ENCODE results near the gene PPP1R15A. TPM values are rescaled to one million over a fixed set of nuclear protein-coding genes. Genes with fewer than 3 reads are reported as not detected.

PPP1R15A gene
- total RNA-seq, 4 donors from 2014 or later = 19.3 to 41.6 (median 33.3) TPM

DNA sequence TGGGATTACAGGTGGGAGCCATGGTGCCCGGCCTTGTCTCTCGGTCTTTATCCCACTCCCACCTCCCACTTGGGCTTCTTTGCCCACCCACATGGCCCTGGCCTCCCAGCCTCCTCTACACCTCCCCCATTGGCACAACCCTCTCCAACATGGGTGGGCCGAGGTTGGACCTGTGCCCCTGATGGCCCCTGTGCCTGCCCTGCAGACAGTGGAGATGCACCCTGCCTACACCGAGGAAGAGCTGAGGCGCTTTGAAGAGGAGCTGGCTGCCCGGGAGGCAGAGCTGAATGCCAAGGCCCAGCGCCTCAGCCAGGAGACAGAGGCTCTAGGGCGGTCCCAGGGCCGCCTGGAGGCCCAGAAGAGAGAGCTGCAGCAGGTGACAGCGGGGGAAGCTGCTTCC, 48.7 kb downstream of the PPP1R15A start:
- no peak overlapping the region for H3K4me3 ChIP-seq
- TF ChIP-seq, protein P1, sequence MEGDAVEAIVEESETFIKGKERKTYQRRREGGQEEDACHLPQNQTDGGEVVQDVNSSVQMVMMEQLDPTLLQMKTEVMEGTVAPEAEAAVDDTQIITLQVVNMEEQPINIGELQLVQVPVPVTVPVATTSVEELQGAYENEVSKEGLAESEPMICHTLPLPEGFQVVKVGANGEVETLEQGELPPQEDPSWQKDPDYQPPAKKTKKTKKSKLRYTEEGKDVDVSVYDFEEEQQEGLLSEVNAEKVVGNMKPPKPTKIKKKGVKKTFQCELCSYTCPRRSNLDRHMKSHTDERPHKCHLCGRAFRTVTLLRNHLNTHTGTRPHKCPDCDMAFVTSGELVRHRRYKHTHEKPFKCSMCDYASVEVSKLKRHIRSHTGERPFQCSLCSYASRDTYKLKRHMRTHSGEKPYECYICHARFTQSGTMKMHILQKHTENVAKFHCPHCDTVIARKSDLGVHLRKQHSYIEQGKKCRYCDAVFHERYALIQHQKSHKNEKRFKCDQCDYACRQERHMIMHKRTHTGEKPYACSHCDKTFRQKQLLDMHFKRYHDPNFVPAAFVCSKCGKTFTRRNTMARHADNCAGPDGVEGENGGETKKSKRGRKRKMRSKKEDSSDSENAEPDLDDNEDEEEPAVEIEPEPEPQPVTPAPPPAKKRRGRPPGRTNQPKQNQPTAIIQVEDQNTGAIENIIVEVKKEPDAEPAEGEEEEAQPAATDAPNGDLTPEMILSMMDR (IDR thresholded peaks at IDR 0.05) = no peak
- no peak for TF ChIP-seq POLR2A (IDR thresholded peaks at IDR 0.05)
- peaks cover 17 to 80% (median 29%) of the 10 kb centered on the region in 3 donors for H3K36me3 ChIP-seq
- DNase-seq = no peak
- H3K27me3 ChIP-seq = no peaks in the 10 kb centered on the region
- WGBS, 2 donors = 50% methylated on average over 2 of the region's 10 CpGs; no CpG with 5 or more reads in 1 of the 2 donors
- no peak overlapping the region for H3K27ac ChIP-seq
- peaks cover 0 to 5% (median 0%) of the 10 kb centered on the region in 3 donors for H3K4me1 ChIP-seq
- H3K9me3 ChIP-seq = no peaks in the 10 kb centered on the region
- intact Hi-C loops (cut with DNase I) = no loop called here

DNA sequence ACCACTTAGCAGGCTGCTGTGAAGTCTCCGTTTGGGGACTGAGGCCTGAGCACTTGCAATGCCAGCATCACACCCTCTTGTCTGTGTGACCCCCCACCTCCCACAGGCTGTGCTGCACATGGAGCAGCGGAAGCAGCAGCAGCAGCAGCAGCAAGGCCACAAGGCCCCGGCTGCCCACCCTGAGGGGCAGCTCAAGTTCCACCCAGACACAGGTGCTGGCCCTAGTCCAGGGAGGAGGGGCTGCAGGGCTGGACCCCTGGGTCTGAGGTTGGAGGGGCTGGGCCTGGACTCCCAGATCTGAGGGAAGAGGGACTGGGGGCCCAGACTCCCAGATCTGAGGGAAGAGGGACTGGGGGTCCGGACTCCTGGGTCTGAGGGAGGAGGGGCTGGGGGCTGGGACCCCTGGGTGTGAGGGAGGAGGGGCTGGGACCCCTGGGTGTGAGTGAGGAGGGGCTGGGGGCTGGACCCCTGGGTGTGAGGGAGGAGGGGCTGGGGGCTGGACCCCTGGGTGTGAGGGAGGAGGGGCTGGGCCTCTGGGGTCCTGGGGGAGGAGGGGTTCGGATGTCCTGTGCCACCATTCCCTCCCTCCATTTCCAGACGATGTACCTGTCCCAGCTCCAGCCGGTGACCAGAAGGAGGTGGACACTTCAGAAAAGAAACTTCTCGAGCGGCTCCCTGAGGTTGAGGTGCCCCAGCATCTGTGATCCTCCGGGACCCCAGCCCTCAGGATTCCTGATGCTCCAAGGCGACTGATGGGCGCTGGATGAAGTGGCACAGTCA, 49.7 kb downstream of the PPP1R15A start:
- no peak for DNase-seq
- WGBS, 2 donors = 78 to 97% methylated on average over 3 to 7 of the region's 12 CpGs
- intact Hi-C loops (cut with DNase I) = no loop called here

DNA sequence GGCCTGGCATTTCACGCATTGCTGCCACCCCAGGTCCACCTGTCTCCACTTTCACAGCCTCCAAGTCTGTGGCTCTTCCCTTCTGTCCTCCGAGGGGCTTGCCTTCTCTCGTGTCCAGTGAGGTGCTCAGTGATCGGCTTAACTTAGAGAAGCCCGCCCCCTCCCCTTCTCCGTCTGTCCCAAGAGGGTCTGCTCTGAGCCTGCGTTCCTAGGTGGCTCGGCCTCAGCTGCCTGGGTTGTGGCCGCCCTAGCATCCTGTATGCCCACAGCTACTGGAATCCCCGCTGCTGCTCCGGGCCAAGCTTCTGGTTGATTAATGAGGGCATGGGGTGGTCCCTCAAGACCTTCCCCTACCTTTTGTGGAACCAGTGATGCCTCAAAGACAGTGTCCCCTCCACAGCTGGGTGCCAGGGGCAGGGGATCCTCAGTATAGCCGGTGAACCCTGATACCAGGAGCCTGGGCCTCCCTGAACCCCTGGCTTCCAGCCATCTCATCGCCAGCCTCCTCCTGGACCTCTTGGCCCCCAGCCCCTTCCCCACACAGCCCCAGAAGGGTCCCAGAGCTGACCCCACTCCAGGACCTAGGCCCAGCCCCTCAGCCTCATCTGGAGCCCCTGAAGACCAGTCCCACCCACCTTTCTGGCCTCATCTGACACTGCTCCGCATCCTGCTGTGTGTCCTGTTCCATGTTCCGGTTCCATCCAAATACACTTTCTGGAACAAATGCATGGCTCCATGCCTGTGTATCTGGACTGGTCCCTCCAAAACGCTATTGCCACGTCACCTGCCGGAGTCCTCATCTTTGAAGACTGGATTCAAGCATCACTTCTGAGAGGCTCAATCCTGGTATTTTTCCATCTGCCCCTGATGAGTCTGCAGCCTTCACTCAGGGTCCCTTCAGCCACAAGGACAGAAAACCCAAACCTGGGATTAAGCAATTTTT, 50.6 kb downstream of the PPP1R15A start:
- intact Hi-C loops (cut with DNase I) = no loop called here
- TF ChIP-seq, protein P1 (IDR thresholded peaks at IDR 0.05) = no peak
- TF ChIP-seq POLR2A (IDR thresholded peaks at IDR 0.05) = no peak
- no peak for DNase-seq
- WGBS, 2 donors = 89 to 90% methylated on average over 10 to 14 of the region's 18 CpGs
- H3K27me3 ChIP-seq = no peaks in the 10 kb centered on the region
- no peak overlapping the region for H3K4me3 ChIP-seq
- H3K4me1 ChIP-seq = peaks cover 3 to 24% (median 14%) of the 10 kb centered on the region in 3 donors
- no peaks in the 10 kb centered on the region for H3K9me3 ChIP-seq
- H3K36me3 ChIP-seq = peaks cover 10 to 62% (median 29%) of the 10 kb centered on the region in 3 donors
- no peak overlapping the region for H3K27ac ChIP-seq

More for the DNA sequence above, 49.7 kb downstream of the PPP1R15A start:
- peaks cover 3 to 15% (median 5%) of the 10 kb centered on the region in 3 donors for H3K4me1 ChIP-seq
- no peak overlapping the region for H3K4me3 ChIP-seq
- peaks cover 10 to 71% (median 29%) of the 10 kb centered on the region in 3 donors for H3K36me3 ChIP-seq
- no peaks in the 10 kb centered on the region for H3K9me3 ChIP-seq
- H3K27ac ChIP-seq = no peak overlapping the region
- no peaks in the 10 kb centered on the region for H3K27me3 ChIP-seq
- no peak for TF ChIP-seq POLR2A (IDR thresholded peaks at IDR 0.05)

DNA sequence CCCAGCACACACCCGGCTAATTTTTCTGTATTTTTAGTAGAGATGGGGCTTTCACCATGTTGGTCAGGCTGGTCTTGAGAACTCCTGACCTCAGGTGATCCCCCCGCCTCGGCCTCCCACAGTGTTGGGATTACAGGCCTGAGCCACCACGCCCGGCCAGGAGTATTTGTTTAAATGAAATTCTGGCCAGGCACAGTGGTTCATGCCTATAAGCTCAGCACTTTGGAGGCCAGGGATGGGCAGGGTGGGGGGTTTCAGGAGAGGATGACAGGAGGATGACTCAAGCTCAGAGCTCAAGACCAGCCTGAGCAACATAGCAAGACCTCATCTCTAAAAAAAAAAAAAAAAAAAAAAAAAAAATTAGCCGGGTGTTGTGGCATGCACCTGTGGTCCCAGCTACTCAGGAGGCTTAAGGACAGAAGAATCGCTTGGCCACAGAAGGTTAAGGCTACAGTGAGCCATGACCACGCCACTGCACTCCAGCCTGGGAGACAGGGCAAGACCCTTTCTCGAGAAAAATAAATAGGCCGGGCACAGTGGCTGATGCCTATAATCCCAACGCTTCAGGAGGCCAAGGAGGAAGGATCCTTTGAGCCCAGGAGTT, 53.1 kb downstream of the PPP1R15A start:
- H3K9me3 ChIP-seq = no peaks in the 10 kb centered on the region
- no peaks in the 10 kb centered on the region for H3K27me3 ChIP-seq
- H3K4me1 ChIP-seq = peaks cover 3 to 32% (median 17%) of the 10 kb centered on the region in 3 donors
- 58 to 68% methylated on average over 5 to 8 of the region's 11 CpGs for WGBS, 2 donors
- no peak overlapping the region for H3K4me3 ChIP-seq
- no peak for TF ChIP-seq POLR2A (IDR thresholded peaks at IDR 0.05)
- TF ChIP-seq, protein P1 (IDR thresholded peaks at IDR 0.05) = no peak
- peak overlapping the region; percentile 44 to 87 (median 80) for H3K27ac ChIP-seq
- peaks cover 7 to 36% (median 18%) of the 10 kb centered on the region in 3 donors for H3K36me3 ChIP-seq
- DNase-seq = no peak
- intact Hi-C loops (cut with DNase I) = no loop called here

Other genes starting within 250 kb of the PPP1R15A start
- gene DBP, start 235.0 kb upstream of the PPP1R15A start, total RNA-seq = 10 to 100 TPM in 3 of 4 donors, 1 to 10 TPM in 1; 4.2 to 16.2 (median 11.7) TPM
- 1 to 10 TPM; 1.4 to 6.9 (median 5.2) TPM for gene CA11, start 226.2 kb upstream of the PPP1R15A start, total RNA-seq
- under 1 TPM in 1 of 4 donors, not detected in 3; 0.57 TPM for gene NTN5, start 199.4 kb upstream of the PPP1R15A start, total RNA-seq
- gene FUT2, start 176.4 kb upstream of the PPP1R15A start, total RNA-seq = 100 to 1,000 TPM in 1 of 4 donors, 10 to 100 TPM in 3; 12.2 to 125 (median 38.5) TPM
- 1 to 10 TPM in 1 of 4 donors, under 1 TPM in 1, not detected in 2; 0.57 to 2.0 TPM for gene MAMSTR, start 152.7 kb upstream of the PPP1R15A start, total RNA-seq
- 1 to 10 TPM; 4.0 to 9.6 (median 6.5) TPM for gene RASIP1, start 131.8 kb upstream of the PPP1R15A start, total RNA-seq
- gene IZUMO1, start 125.5 kb upstream of the PPP1R15A start, total RNA-seq = 10 to 100 TPM in 1 of 4 donors, 1 to 10 TPM in 2, not detected in 1; 2.3 to 56.0 (median 5.0) TPM
- 1 to 10 TPM; 3.4 to 6.3 (median 4.8) TPM for gene FUT1, start 119.8 kb upstream of the PPP1R15A start, total RNA-seq
- gene FGF21, start 116.9 kb upstream of the PPP1R15A start, total RNA-seq = not detected
- gene BCAT2, start 61.4 kb upstream of the PPP1R15A start, total RNA-seq = 10 to 100 TPM; 22.8 to 61.0 (median 42.2) TPM
- gene HSD17B14, start 35.9 kb upstream of the PPP1R15A start, total RNA-seq = 1 to 10 TPM in 2 of 4 donors, under 1 TPM in 1, not detected in 1; 0.83 to 9.0 (median 4.8) TPM
- gene PLEKHA4, start 3.8 kb upstream of the PPP1R15A start, total RNA-seq = 1 to 10 TPM; 2.8 to 9.0 (median 5.6) TPM
- gene TULP2, start 26.3 kb downstream of the PPP1R15A start, total RNA-seq = not detected
- 100 to 1,000 TPM in 3 of 4 donors, 10 to 100 TPM in 1; 93.5 to 186 (median 157) TPM for gene NUCB1, start 27.9 kb downstream of the PPP1R15A start, total RNA-seq
- 1 to 10 TPM in 1 of 4 donors, under 1 TPM in 1, not detected in 2; 0.95 to 2.9 TPM for gene DHDH, start 61.3 kb downstream of the PPP1R15A start, total RNA-seq
- gene BAX, start 82.5 kb downstream of the PPP1R15A start, total RNA-seq = 10 to 100 TPM; 38.9 to 42.8 (median 42.4) TPM
- 1,000 to 10,000 TPM in 3 of 4 donors, 100 to 1,000 TPM in 1; 556 to 2,127 (median 1,494) TPM for gene FTL, start 92.9 kb downstream of the PPP1R15A start, total RNA-seq
- gene GYS1, start 120.9 kb downstream of the PPP1R15A start, total RNA-seq = 10 to 100 TPM; 30.6 to 47.6 (median 39.5) TPM
- 100 to 1,000 TPM; 102 to 140 (median 119) TPM for gene RUVBL2, start 121.5 kb downstream of the PPP1R15A start, total RNA-seq
- gene LHB, start 144.7 kb downstream of the PPP1R15A start, total RNA-seq = not detected
- not detected for gene CGB3, start 151.9 kb downstream of the PPP1R15A start, total RNA-seq
- not detected for gene CGB2, start 159.5 kb downstream of the PPP1R15A start, total RNA-seq
- not detected for gene CGB1, start 164.5 kb downstream of the PPP1R15A start, total RNA-seq
- gene CGB5, start 171.4 kb downstream of the PPP1R15A start, total RNA-seq = 1 to 10 TPM in 1 of 4 donors, not detected in 3; 2.4 TPM
- not detected for gene CGB8, start 176.7 kb downstream of the PPP1R15A start, total RNA-seq
- gene CGB7, start 185.3 kb downstream of the PPP1R15A start, total RNA-seq = 1 to 10 TPM in 2 of 4 donors, under 1 TPM in 1, not detected in 1; 0.22 to 4.4 (median 1.7) TPM
- 1 to 10 TPM; 1.2 to 5.3 (median 2.0) TPM for gene NTF4, start 192.4 kb downstream of the PPP1R15A start, total RNA-seq
- gene KCNA7, start 200.3 kb downstream of the PPP1R15A start, total RNA-seq = not detected
- 100 to 1,000 TPM in 3 of 4 donors, 10 to 100 TPM in 1; 78.7 to 241 (median 168) TPM for gene SNRNP70, start 213.0 kb downstream of the PPP1R15A start, total RNA-seq
- gene LIN7B, start 241.9 kb downstream of the PPP1R15A start, total RNA-seq = 10 to 100 TPM in 2 of 4 donors, 1 to 10 TPM in 2; 5.7 to 14.1 (median 10.1) TPM
- gene C19orf73, start 246.7 kb downstream of the PPP1R15A start, total RNA-seq = 1 to 10 TPM; 2.1 to 7.4 (median 4.7) TPM
- 10 to 100 TPM; 10.9 to 20.9 (median 13.8) TPM for gene PPFIA3, start 247.1 kb downstream of the PPP1R15A start, total RNA-seq